Activated CD8-positive, alpha-beta memory T cell treated with anti-CD3 and anti-CD28 coated beads for 4 hours (primary cell): ENCODE measurements around the gene KRTAP10-11.
"Not testable (repeated sequence)": the region's sequence is repeated elsewhere in the genome, so short reads cannot be mapped to it uniquely, and the experiment has no call there.

Source experiments
- DNase-seq, 2 donors: peaks; one replicate each; pipeline ENCODE4 v3.0.0-alpha.2; 2020; ENCODE audit warnings: low read depth in 2 of 2

The KRTAP10-11 gene

DNA sequence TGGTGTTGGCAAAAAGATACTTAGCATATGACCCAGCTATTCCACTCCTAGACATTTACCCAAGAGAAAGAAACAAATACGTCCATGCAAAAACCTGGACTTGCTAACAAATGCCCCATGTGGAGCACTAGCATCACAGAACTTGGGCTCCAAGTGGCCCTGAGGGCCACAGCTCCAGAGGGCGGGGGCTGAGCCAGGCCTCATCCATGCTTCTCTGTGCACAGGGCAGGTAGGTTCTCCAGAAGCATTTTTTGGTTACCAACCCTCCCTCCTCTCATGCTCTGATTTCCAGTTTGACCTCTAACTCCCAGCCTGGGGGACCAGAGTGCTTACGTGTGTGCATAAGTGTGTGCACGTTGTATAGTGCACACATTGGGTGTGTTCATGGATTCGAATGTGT is 18.5 kb downstream of the KRTAP10-11 start:
- DNase-seq = no peak

GRCh38 chr21:44666401-44667320 is 20.4 kb downstream of the KRTAP10-11 start, which contains the start of gene KRTAP12-2:
KRTAP12-2 (minus strand) TSS chr21:44666927; CDS start chr21:44666886, 41 bp downstream.
- no peak for DNase-seq

DNA sequence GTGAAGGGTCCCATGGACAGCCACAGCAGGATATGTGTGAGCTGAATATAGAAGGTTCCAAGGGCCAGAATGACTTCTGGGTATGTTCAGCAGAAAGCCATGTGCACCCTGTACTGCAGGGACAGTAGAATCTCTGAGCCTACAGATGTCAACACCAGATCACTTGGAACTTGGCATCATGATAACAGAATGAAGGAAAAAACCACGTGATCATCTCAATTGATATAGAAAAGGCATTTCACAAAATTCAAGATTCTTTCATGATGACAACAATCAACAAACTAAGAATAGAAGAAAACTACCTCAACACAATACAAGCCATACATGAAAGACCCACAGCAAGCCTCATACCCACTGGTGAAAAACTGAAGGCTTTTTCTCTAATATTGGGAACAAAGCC is 21.4 kb downstream of the KRTAP10-11 start:
- DNase-seq = no peak

- no peak for DNase-seq
Observed at GRCh38 chr21:44670642-44671432, 24.6 kb downstream of the KRTAP10-11 start.

DNA sequence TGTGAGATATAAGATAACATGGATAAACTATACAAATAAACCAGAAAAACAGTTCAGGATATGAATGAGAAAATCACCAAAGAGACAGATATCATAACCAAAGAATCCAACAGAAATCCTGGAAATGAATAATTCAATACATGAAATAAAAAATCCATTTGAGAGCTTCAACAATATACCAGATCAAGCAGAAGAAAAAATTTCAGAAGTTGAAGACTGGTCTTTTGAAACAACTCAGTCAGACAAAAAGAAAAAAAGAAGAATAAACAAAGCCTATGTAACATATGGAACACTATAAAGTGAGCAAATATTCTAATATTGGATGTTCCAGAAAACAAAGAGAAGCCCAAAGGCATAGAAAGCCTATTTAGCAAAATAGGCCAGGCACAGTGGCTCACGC is 25.7 kb downstream of the KRTAP10-11 start:
- DNase-seq = no peak

DNA sequence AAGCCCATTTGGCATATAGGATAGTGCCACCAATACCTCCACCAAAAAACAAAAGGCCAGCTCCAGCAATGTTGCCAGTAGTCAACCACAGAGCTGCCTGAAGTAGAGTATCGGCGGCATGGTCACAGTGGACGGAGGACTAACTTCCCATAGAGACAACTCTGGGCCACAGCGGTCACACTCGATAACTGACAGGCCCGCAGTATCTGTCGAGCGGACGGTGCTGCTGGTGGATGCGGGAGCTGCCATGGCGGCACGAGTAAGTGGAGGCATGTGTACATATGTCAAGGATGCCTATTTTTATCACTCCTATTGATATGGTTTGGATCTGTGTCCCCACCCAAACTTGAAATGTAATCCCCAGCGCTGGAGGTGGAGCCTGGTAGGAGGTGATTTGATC is 31.7 kb downstream of the KRTAP10-11 start:
- DNase-seq = no peak

- no peak for DNase-seq
Observed at GRCh38 chr21:44681152-44681551, 34.9 kb downstream of the KRTAP10-11 start.

GRCh38 chr21:44681861-44682579 is 35.8 kb downstream of the KRTAP10-11 start, which contains the start of gene KRTAP12-1:
KRTAP12-1 (minus strand) TSS chr21:44682163; CDS start chr21:44682123, 40 bp downstream.
- DNase-seq = no peak

DNA sequence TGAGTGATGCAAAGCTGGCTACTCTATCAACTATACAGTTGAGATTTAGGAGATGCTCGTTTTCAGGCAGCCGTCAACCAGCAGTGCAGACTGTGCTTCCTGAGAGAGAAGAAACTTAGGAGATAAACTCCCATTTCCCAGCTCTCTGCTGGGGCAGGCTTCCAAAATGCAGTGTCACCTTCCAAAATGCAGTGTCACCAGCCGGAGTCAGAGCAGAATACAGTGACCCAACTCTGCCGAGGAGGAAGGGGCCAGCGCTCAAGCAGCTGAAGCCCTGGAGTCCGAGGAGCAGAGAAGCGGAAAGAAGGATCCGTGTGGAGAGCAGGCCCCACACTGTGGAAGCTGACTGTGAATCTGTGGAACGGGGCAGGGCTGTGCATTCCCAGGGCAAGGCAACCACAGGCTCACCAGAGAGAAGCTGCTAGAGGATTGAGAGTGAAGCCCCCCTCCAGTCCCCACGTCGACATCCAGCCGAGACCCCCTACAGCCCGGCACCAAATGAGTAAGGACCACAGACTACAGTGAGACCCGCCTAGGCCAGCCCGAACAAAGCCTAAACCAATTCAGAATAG is 36.5 kb downstream of the KRTAP10-11 start:
- no peak for DNase-seq

GRCh38 chr21:44684077-44684476 is 37.9 kb downstream of the KRTAP10-11 start:
- DNase-seq = no peak

GRCh38 chr21:44684483-44684882 is 38.3 kb downstream of the KRTAP10-11 start:
- DNase-seq = no peak

- not testable (repeated sequence) for DNase-seq
Observed at GRCh38 chr21:44685050-44685449, 38.8 kb downstream of the KRTAP10-11 start.

DNA sequence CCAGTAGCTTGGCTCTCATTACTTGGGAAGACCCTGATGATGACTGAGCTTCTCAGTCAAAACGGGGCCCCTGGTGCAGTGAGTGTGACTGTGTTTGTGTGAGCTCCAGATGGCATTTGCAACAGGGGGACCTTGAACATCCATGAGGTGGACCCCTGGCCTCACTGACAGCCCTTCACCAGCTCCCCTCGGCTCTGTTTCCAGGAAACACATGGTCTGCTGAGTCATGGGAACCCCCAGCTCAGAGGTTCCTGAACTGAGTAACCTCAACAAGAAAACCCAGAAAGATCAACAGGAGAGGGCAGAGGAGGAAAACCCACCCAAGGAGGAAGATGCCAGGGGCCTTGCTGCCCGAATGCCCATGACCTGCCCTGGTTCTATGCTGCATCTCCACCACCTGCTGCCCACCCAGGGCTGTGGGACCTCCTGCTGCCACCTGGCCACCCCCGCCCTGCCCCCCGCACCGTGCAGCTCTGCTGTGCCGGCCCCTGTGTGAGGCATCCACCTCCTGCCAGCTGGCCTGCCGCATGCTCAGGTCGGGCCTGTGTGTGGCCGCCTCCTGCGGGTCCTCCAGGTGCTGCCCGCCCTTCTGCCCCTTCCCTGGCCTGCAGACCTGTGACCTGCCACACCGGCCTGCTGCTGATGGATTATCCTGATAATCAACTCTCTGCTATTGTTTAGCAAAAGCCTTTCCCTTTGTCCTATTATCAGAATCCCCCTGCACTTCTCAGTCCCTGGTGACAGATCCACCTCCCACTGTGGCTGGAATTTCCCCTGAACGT is 40.0 kb downstream of the KRTAP10-11 start:
- no peak for DNase-seq

DNA sequence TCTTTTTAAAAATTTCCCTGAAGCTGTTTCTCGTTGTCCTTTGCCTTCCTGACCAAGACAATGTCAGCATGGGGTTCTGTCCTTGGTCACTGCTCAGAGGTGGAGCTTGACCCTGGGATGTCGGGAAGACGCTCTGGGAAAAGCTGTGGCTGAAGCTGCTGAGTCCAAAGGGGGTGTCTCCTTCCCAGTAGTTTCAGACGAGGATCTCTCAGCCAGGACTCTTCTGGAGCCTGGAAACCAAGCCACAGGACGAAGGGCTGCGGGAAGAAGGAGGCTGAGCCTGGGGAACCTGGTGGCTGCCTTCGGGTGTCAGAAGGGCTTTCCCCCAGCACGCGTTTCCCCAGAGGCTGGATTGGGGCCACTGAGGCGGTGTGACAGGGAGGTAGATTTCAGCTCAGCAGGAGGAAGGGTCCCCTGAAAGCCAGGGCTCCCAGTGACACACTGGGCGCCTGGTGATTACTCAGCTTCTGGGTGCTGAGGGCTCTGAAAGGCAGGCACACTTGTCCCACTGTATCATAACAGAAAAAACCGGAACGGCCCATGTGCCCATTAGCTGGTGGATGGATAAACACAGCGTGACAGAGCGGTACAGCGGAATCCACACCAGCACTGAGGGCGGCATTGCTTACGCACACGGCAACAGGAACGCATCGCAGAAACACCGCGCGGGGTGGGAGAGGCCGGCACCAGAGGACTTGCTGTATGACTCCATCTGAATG is 40.8 kb downstream of the KRTAP10-11 start:
- no peak for DNase-seq

DNA sequence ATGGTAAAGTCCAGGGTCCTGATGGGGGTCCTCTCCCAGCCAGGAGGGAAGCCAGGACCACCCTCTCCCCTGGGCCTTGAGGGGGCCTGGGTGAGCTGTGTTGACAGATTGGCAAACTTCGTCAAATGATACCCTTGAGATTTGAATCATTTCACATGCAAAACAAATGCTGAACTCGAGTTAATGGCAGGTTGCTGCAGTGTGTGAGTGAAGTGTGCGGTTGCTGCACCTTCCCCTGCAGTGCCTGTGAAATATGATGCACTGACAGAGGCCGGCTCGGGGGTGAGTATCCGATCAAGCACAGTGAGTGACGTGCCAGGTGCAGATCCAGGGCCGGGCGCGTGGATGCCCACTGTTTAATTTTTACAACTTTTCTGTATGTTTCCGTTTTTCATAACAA is 41.5 kb downstream of the KRTAP10-11 start:
- no peak for DNase-seq

DNA sequence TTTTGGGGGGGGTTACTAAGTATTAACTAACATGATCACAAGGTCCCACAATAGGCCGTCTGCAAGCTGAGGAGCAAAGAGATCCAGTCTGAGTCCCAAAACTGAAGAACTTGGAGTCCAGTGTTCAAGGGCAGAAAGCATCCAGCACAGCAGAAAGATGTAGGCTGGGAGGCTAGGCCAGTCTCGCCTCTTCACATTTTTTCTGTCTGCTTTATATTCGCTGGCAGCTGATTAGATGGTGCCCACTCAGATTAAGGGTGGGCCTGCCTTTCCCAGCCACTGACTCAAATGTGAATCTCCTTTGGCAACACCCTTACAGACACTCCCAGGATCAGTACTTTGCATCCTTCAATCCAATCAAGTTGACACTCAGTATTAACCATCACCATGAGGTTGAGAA is 43.5 kb downstream of the KRTAP10-11 start:
- DNase-seq = not testable (repeated sequence)

GRCh38 chr21:44691686-44692085 is 45.5 kb downstream of the KRTAP10-11 start:
- DNase-seq = no peak

GRCh38 chr21:44692798-44693512 is 46.7 kb downstream of the KRTAP10-11 start:
- no peak for DNase-seq

DNA sequence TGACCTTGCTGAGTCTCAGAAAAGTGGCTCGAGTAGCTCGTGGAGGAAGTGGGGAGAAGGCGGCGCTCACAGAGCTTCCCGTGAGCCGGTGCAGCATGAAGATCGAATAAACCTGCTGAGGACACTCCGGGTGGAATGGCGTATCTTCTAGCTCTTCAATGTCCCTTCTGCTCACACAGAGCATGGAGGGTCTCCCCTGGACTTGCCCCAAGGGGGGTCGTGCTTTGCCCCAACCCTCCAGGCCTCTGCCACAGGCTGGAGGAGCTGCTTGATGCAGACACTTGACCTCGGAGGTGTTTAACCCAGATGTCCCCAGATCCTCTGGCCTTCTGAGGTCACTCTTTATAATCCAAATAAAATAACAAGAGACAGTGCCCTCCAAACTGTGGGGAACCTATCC is 48.6 kb downstream of the KRTAP10-11 start:
- no peak for DNase-seq
